HG02610 (cell line): ENCODE measurements around the gene RNF225.
"Not testable (repeated sequence)": the region's sequence is repeated elsewhere in the genome, so short reads cannot be mapped to it uniquely, and the experiment has no call there.

ENCODE experiments used
- ATAC-seq: cut with Tn5 transposase; IDR thresholded peaks from one replicate; pipeline ENCODE4 v1.9.1; 2021; ENCODE audit warnings: mild to moderate bottlenecking, moderate library complexity; ENCODE audit not compliant: unreplicated experiment

The RNF225 gene

DNA sequence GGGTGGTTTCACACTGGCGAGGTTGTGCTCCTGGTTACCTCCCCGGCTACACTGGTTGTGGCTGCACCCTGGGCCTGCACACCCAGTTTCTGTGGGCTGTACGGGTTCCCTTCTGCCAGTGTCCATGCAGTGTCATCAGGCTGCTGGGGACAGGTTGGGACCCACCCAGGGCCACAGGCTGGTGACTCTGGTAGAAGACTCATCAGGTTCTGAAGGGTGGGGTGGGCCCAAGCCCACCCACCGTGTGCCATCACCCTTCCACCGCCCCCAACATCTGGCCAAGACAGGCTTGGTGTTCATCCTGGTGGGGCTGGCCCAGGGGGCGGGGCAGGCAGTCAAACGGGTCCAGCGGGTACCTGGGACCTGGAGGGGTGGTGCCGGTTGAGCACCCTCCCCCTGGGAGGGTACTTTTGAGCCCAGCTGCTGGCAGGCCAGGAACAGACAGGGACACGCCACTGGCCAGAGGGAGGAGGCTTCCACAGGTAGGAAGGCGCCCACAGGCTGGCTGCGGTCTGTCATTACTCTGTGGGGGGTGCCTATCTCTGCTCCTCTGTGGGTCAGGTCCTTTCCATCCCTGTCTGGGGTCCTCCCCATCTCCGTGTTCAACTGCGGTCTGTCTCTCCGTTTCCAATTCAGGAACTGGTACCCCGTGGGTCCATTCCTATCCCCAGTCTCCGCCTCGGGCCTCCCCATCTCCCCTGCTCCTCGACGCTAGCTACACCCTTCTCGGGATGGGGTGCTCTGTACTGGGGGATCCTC is at the start of gene RNF225:
Gene RNF225, plus strand, starts transcription at position 437 of the 759 bp plus-strand sequence. CDS start 434 bp downstream, outside the sequence.
- no peak for ATAC-seq

DNA sequence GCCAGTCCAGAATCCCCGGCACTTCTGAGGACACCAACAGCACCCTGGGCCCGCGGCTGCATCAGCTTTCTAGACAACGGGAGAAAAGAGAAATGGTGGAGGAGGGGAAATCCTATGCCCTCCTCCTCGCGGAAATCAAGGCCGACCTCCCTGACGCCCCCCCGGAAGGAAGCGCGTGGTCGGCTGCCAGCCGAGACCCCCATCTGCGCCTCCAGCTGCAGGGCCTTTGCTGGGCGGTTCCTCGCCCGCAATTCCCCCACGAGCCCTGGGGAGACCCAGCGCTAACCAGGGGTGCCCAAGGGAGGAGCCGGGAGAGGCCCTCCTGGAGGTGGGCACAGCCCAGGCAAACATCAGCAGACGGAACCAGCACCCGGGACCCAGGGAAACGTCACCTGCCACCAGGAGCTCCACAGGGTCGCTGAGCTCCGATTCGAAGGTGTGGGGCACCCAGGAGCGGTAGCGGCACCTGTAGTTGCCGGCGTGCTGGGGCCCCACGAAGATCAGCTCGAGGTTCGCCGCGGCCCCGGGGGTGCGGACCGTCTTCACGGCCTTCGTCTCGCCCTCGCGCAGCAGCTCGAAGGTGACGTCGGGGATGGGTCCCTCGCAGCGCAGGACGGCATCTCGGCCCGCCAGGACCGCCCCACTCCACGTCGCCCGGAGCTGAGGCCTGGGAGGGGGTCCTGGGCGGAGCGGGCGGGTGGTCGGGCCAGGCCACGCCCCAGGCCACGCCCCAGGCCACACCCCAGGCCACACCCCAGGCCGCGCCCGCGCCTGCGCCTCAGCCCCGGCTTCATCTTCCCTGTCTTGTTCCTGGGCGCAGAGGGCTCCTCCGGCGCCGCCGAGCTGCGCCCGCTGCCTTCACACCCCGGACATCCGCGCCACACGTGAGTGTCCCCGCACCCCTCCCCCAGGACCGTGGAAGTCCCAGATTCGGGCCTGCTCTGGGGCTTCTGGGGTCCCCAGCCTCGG is 48.2 kb upstream of the RNF225 start:
- peak; percentile 70 for ATAC-seq

DNA sequence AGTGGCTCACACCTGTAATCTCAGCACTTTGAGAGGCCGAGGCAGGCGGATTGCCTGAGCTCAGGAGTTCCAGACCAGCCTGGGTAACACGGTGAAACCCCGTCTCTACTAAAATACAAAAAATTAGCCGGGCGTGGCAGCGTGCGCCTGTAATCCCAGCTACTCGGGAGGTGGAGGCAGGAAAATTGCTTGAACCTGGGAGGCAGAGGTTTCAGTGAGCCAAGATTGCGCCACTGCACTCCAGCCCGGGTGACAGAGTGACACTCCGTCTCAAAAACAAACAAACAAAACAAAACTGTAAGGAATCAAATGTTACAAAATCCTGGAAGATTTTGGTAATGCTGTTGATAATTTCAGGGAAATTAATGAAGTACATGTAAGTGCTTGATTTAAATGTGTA is 47.4 kb upstream of the RNF225 start:
- ATAC-seq, result not testable (repeated sequence)

DNA sequence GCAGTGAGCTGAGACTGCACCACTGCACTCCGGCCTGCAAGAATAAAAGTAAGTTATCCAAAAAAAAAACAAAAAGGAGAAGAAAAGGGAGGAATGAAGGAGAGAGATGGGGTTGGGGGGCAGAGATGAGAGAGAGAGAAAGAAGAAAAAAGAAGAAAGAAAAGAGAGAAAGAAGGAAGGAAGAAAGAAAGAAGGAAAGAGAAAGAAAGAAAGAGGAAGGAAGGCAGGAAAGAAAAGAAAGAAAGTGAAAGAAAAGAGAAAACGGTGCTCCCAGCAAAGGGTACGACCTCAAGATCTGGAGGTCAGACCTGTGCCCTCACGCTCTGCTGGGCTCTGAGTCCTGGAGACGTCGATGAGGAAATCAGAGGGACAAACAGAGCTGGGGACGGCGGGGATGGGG is 45.9 kb upstream of the RNF225 start:
- ATAC-seq, result no peak

DNA sequence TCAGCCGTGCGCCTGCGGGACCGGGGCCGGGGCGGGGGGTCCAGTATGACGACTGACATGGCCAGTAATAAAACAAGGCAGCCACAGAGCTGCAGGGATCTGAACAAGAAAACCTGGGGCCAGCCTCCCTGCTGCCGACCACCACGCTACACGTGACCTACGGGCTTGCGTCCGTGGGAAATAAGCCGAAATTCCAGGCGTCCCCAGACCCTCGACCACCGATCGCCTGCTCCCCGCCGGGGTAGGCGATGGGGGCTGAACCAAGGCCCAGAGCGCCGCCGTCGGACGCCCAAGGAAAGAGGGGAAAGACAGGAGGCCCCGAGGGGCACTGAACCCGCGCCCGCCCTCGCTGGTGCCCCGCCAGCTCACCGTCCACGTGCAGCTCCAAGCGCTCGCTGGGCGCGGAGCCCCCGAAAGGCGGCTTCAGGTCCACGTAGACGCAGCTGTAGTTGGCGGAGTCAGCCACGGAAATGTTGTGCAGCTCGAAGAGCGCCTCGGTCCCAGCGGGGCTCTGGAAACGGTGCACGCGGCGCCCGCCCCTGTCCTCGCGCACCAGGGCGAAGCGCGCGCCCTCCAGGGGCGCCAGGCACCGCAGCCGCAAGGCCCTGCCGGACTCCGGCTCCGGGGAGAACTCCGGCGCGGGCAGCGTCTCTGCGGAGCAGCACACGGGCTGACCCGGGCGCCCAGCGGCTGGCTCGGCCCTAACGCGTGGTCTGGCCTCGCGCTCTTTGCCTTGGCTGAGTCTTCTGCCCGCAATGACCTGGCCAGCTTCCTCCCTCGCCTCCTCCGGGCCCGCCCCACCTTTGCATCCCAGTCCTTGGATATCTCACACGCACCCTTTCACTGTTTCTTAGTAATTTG is 45.2 kb upstream of the RNF225 start:
- no peak for ATAC-seq

DNA sequence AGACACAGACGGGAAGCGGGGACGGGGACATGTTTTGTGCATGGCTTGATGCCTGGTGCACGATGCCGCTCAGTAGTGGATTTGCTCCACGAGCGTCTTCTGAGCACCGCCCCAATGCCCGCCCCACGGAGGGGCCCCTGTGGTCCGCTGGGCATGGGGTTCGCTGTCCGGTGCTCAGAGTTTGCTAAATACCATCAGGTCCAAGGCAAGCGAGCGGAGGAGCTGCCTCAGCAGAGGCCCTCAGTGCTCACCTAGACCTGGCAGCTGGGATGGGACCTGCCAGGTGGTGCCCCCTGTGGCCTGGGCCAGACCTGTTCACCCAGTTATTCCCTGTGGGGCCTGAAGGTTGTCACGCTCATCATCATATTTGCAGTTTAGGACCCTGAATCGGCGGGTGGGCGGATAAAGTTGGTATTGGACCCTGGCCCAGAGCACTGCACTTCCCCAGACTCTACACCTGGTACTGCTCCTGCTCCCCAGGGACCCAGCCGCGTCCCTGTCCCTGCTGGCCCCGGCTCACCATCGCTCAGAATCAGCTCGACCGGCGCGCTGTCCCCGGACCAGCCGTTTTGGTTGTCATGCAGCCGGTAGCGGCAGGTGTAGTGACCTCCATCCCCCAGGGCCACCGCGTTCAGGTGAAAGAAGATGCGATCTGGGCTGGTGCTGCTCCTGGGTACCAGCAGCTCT is 44.4 kb upstream of the RNF225 start:
- ATAC-seq, result no peak

DNA sequence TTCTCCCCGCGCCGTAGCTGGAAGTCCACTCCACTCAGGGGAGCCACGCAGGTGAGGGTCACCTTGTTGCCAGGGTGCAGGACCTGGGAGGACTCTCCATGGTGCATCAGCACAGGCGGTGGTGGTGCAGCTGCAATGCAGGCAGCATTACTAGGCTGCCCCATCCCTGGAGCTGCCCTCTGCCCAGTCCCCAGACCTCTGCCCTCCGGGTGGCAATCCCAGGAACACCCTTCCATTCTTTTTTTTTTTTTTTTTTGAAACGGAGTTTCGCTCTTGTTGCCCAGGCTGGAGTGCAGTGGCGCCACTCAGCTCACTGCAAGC is 43.9 kb upstream of the RNF225 start:
- no peak for ATAC-seq

DNA sequence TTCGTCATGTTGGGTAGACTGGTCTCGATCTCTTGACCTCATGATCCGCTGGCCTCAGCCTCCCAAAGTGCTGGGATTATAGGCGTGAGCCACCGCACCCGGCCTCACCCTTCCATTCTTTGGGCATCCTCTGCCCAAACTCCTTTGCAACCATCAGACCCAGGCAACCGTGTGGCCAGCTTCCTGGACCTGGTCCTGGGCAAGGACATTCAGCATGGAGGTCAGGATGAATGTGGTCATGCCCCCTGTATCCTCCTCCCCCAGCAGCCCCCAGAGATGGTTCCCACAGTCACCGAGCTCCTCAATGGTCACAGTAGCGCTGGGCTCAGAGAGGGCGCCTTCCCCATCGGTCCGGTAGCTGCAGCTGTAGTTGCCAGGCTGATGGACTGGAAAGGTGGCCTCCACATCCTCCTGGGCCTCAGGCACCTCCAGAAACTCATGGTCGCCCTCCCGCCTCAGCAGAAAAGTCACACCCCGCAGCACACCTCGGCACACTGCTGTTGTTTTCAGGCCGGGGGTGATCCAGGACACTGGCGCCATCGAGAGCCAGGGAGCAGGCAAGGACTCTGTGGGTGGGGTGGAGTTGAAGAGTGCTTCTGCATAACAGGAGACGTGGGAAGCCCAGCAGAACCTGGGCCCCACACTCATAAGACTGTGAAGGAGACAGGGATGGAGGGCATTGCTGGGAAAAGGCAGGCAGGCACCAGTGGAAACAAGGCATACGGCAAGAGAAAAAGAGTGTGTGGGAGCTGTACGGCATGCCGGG is 43.3 kb upstream of the RNF225 start:
- ATAC-seq, result no peak

DNA sequence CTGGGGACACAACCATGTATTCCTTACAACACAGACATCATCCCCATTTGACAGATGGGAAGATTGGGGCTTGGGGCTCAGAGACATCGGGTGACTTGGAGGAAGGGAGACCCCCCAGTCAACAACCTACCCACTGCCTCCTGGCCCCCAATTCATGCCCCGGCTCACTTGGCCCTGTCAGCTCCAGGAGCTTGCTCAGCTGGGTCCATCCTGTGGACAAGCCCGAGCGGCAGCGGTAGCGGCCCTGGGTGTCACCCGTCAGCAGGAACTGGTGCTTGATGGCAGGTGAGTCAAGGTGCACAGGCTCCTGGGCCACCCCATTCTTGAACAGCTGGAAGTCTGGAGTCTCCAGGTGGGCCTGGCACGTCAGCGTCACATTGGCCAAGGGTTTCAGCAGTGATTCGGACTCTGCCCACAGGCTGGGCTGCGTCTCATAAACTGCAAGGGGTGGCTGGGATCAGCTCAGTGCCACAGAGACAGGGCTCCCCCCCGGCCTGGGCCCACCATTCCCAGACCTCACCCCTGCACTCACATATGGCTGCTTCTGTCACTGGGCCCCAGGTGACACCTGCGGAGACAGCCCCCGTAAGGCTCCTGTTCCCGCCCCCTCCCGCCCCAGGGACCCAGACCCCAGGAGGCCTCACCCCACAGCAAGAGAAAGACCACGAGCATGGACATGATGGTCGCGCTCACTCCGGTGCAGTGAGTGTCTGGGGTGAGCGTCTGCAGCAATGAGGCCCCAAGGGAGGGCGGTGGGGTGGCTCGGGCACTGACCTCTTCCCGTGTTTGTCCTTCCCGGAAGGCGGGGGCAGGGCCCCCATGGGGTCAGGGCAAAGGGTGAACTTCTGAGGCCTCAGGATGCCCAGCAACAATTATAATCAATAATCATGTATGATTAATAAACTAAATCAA is 42.4 kb upstream of the RNF225 start, which contains the start of gene A1BG:
Gene A1BG, minus strand, starts transcription at position 733 of the 912 bp plus-strand sequence. Its CDS starts 55 bp downstream, at position 678.
- no peak for ATAC-seq

DNA sequence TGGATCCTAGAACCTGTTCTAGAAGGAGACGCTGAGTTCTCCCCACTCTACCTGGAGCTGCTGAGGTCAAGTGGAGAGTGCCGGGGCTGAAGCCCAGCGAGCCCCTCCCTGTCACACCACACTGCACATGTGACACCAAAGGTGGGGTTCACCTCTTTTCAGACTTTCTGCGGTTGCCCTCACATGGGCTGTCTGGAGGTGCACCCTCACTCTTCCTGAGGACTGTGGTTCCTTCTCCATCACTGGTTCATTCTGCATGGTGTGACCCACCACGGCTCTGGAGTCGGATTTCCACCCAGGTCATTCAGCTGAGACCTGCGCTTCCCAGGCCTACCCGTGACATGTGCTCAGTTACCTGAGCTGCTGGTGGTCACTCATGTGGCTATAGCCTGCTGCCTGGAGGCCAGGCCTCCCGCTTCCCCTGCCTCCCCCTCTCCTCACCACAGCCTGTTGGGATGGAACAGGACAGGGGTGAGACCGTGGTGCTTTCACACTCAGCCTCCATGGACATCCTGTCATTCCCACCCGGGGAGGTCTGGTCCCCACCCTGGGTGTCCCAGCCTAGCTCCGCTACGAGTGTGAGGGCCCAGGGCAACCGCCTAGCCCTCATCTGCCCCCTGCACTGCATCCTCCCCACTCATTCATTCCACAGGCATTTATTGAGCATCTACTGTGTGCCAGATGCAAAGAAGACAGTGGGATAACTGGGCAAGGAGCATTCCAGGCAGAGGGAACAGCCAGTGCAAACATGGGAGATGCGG is 41.6 kb upstream of the RNF225 start:
- ATAC-seq, result no peak

DNA sequence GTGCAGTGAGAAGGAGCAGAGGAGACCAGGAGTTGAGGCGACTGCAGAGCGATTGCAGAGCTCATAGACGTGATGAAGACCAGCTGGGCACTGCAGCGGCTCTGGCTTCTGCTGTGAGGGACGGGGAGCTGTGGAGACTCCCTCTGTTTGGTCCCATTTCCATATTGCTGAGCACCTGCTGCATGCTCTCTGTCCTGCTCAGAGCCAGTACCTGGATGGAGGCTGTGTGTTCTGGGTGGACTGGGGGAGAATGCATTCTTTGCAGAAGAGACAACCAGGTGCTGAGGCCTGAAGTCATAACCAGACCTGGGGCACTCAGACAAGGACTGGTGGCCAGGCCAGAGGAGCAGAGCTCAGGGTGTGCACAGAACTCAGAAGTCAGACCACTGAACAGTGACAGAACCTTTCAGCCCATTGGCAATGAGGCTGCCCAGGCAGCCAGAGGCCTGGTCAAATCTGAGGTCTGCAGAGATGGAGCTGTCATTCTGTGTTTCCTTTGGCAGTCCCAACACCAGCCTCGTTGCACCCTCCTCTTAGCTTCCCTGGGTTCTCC is 40.9 kb upstream of the RNF225 start:
- ATAC-seq, result no peak

DNA sequence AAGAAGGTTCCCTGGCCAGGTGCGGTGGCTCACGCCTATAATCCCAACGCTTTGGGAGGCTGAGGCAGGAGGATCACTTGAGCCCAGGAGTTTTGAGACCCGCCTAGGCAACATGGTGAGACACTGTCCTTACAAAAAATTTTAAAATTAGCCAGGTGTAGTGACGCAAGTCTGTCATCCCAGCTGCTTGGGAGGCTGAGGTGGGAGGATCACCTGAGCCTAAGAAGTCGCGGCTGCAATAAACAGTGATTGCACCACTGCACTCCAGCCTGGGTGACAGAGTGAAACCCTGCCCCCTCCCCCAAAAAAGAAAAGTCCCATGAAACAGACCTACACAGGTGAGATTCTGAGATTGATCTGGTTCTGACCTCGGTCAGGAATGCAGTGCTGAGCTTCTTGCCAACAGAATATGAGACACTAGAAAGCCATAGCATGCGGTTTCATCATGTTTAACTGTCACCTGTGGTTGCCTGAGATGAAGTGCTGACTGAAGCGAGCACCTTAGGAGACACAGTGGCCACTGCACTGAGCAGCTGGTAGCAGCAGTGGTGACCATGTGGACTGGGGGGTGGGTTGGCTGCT is 40.1 kb upstream of the RNF225 start:
- no peak for ATAC-seq

DNA sequence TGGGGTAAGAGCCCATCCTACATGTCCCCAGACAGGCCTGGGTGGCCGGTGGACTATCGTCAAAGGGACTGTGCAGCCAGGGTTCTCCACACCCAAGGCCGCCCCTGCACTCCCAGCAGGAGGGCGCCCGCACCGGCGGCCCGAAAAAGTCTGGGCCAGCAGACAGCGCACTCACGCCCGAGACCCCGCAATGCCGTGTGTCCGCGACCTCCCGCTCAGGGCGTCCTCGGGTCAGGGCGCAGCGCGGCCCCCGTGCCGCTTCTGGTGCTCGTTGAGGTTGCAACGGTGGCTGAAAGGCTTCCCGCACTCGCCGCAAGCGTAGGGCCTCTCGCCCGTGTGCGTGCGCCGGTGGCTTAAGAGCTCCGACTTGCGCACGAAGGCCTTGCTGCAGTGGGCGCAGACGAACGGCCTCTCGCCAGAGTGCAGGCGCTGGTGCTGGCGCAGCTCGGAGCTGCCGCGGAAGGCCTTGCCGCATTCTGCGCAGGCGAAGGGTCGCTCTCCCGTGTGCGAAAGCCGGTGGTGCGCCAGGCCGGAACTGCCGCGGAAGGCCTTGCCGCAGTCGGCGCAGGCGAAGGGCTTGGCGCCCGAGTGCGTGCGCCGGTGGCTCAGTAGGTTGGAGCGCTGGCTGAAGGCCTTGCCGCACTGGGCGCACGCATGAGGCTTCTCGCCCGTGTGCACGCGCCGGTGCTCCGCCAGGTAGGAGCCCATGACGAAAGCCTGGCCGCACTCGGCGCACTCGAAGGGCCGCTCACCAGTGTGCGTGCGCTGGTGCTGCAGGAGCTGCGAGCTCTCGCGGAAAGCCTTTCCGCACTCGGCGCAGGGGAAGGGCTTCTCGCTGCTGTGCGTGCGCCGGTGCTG is 39.3 kb upstream of the RNF225 start:
- ATAC-seq, result no peak

DNA sequence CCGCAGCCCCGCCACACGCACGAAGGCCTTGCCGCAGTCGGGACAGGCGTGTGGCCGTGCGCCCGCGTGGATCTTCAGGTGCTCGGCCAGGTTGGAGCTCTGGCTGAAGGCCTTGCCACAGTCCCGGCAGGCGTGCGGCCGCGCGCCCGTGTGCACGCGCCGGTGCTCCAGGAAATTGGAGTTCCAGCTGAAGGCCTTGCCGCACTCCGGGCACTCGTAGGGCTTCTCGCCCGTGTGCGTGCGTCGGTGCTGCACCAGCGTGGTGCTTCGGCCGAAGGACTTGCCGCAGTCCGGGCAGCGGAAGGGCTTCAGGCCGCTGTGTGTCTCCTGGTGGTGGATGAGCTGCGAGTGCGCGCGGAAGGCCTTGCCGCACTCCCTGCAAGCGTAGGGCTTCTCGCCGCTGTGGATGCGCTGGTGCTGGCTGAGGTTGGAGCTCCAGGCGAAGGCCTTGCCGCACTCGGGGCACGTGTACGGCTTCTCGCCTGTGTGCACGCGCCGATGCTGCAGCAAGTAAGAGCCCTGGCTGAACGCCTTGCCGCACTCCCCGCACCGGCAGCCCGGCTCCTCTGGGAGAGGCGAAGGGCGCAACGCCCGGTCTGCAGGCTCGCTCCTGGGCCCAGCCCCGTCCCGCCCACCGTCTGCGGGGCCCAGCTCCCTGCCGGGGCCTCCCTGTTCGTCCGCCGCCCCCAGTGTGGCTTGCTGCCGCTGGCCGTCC is 38.5 kb upstream of the RNF225 start:
- ATAC-seq, result no peak

DNA sequence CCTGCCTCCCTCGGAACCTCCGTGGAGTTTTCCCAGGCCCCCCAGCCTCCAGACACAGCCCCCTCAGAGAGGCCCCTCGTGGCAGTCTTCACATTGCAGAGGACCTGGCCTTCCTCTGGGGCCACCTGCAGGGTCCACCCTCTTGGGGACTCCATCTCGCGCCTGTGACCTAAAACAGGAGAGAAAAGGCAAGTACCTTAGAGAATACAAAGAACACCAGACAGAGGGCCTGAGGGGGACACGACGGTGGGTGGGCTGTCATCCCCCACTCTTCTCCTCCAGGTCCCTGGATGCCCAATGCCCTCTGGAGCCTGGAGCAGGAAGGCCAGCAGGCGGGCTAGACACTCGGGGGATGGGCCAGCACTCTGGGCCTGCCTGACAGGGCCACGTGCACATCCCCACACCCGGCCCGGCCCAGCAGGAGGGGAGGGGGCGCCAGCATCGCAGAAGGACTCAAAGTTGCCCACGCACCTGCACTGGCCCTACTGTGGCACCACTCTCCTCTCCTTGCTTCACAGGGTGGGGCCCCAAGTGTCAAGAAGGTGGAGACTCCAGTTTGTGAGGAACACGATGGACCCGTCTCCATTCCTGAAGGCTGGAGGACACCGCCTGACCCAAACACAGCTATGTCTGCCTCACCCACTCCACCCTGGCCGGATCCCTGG is 37.8 kb upstream of the RNF225 start:
- no peak for ATAC-seq
